22Rv1 (cell line): ENCODE results near the gene CDK12.
"Not testable (repeated sequence)": the region's sequence is repeated elsewhere in the genome, so short reads cannot be mapped to it uniquely, and the experiment has no call there.

Source experiments
- ZFX ChIP-seq: fragments of 450-650 bp; IDR thresholded peaks from 2 replicates; pipeline ENCODE4 v1.6.1; 2017; ENCODE audit warnings: antibody characterized with exemption, borderline replicate concordance
- TF ChIP-seq, protein P1 (sequence below): fragments of 450-650 bp; IDR thresholded peaks from 2 replicates; pipeline ENCODE4 v1.5.1; 2017; ENCODE audit warnings: mild to moderate bottlenecking

- TF ChIP-seq, protein P1, sequence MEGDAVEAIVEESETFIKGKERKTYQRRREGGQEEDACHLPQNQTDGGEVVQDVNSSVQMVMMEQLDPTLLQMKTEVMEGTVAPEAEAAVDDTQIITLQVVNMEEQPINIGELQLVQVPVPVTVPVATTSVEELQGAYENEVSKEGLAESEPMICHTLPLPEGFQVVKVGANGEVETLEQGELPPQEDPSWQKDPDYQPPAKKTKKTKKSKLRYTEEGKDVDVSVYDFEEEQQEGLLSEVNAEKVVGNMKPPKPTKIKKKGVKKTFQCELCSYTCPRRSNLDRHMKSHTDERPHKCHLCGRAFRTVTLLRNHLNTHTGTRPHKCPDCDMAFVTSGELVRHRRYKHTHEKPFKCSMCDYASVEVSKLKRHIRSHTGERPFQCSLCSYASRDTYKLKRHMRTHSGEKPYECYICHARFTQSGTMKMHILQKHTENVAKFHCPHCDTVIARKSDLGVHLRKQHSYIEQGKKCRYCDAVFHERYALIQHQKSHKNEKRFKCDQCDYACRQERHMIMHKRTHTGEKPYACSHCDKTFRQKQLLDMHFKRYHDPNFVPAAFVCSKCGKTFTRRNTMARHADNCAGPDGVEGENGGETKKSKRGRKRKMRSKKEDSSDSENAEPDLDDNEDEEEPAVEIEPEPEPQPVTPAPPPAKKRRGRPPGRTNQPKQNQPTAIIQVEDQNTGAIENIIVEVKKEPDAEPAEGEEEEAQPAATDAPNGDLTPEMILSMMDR, result not testable (repeated sequence)
- not testable (repeated sequence) for TF ChIP-seq ZFX
Measured at GRCh38 chr17:39439868-39440267, 21.4 kb upstream of the CDK12 start.
